WTC11 (cell line): ENCODE measurements around the gene FAXDC2.

Experiments
- CREB1 ChIP-seq: sonication (generic); formaldehyde crosslinking; IDR thresholded peaks from 2 replicates; pipeline ENCODE4 v1.8.0; 2023; ENCODE audit warnings: mild to moderate bottlenecking, missing genetic modification reagents
- CTCF ChIP-seq: fragments of 200-600 bp; IDR thresholded peaks from 2 replicates; pipeline ENCODE4 v1.8.0; 2022; ENCODE audit warnings: antibody characterized with exemption
- FOXP1 ChIP-seq: sonication (generic); formaldehyde crosslinking; IDR thresholded peaks from 2 replicates; pipeline ENCODE4 v1.8.0; 2022; ENCODE audit warnings: missing genetic modification reagents, mild to moderate bottlenecking, moderate library complexity, borderline replicate concordance
- FOXP4 ChIP-seq: sonication (generic); formaldehyde crosslinking; IDR thresholded peaks from 2 replicates; pipeline ENCODE4 v1.8.0; 2022; ENCODE audit warnings: mild to moderate bottlenecking, missing genetic modification reagents
- NFYB ChIP-seq: sonication (generic); formaldehyde crosslinking; conservative IDR thresholded peaks from 2 replicates; pipeline ENCODE4 v1.8.0; 2022; ENCODE audit warnings: low read depth, missing genetic modification reagents
- NR1H2 ChIP-seq: sonication (generic); formaldehyde crosslinking; IDR thresholded peaks from 2 replicates; pipeline ENCODE4 v1.9.0; 2021; ENCODE audit warnings: mild to moderate bottlenecking, moderate library complexity, missing genetic modification reagents
- ZNF281 ChIP-seq: sonication (generic); formaldehyde crosslinking; IDR thresholded peaks from 2 replicates; pipeline ENCODE4 v1.8.0; 2023; ENCODE audit warnings: mild to moderate bottlenecking, missing genetic modification reagents

GRCh38 chr5:154811653-154812465 lies 38.5 kb downstream of the FAXDC2 start:
- TF ChIP-seq CTCF (peak; percentile 59), NR1H2 (CRISPR knock-in tag) (no peak), NFYB (CRISPR knock-in tag) (no peak), CREB1 (CRISPR knock-in tag) (no peak), FOXP1 (CRISPR knock-in tag) (no peak), FOXP4 (no peak), ZNF281 (no peak)
